Activated CD4-positive, alpha-beta memory T cell treated with anti-CD3 and anti-CD28 coated beads for 36 hours (primary cell): ENCODE data around the gene PTPA. TPM values are rescaled to one million over a fixed set of nuclear protein-coding genes. Genes with fewer than 3 reads are reported as not detected.
"Not testable (repeated sequence)": the region's sequence is repeated elsewhere in the genome, so short reads cannot be mapped to it uniquely, and the experiment has no call there.

Experiments used
- CTCF ChIA-PET: fragments of 350-600 bp; sonication (Branson Sonifier 250); formaldehyde crosslinking; loops from one replicate; lab custom pipeline; 2021; ENCODE audit warnings: antibody characterized with exemption, inconsistent platforms; lab: Charles Lee
- POLR2A ChIA-PET: fragments of 350-600 bp; sonication (Branson Sonifier 250); formaldehyde crosslinking; loops from one replicate; lab custom pipeline; 2021; ENCODE audit warnings: antibody characterized with exemption; lab: Charles Lee
- DNase-seq: peaks from one replicate; pipeline ENCODE4 v3.0.0-alpha.2; 2020
- H3K27ac Mint-ChIP-seq: one replicate; pipeline ENCODE4 v1.8.0; 2021; ENCODE audit warnings: mixed read lengths
- H3K27me3 Mint-ChIP-seq: one replicate; pipeline ENCODE4 v1.8.0; 2021; ENCODE audit warnings: mixed read lengths
- H3K36me3 Mint-ChIP-seq: one replicate; pipeline ENCODE4 v1.8.0; 2021; ENCODE audit warnings: mixed read lengths
- H3K4me1 Mint-ChIP-seq: one replicate; pipeline ENCODE4 v1.8.0; 2021; ENCODE audit warnings: low read depth, mixed read lengths
- H3K4me3 Mint-ChIP-seq: one replicate; pipeline ENCODE4 v1.8.0; 2021; ENCODE audit warnings: mild to moderate bottlenecking, mixed read lengths
- H3K9me3 Mint-ChIP-seq: one replicate; pipeline ENCODE4 v1.8.0; 2021; ENCODE audit warnings: mixed read lengths
- intact Hi-C: fragments of 100-400 bp; cut with micrococcal nuclease; formaldehyde crosslinking; loops from one replicate; pipeline ENCODE4 v1.15.1; 2023
- total RNA-seq, 2 experiments: library from RNA; stranded (reverse); gene quantifications; one replicate each; pipeline ENCODE4 v1.2.3, GENCODE V29; 2021

The PTPA gene
- total RNA-seq, 2 experiments from 2014 or later: 74.6 to 76.3 TPM

DNA sequence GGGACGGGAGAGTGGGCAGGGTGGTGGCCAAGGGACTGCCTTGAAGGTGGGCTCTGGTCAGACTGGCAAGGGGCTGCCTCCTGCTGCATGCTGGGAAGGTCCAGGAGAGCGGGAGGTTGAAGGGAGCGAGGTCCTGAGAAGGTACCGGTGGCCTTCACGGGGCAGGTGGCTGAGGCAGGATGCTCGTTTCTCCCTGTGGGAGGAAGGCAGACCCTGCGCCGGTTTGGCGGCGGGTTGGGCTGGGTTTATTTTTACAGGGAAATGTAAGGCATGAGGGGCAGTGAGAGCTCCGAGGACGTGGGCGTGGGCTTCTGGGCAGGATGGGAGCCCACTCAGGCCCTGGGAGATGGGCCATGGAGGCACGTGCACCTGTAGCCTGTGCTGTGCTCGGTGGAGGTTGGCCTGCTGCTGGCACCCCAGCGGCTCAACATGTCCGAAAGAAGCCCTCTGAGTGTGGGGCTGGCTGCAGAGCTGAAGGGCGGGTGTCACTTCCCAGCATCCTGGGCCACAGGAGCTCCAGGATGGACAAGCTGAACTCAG lies 39.5 kb downstream of the PTPA start:
- H3K4me1 Mint-ChIP-seq: no peaks in the 10 kb centered on the region
- CTCF ChIA-PET: interaction anchor here (1.5 to 5.2 kb wide), 2 partner anchors 8 to 19 kb away, joined by 6 to 25 read pairs; no protein-coding TSS in a partner anchor
- no peaks in the 10 kb centered on the region for H3K27me3 Mint-ChIP-seq
- no peak overlapping the region for H3K27ac Mint-ChIP-seq
- DNase-seq: no peak
- POLR2A ChIA-PET: no interaction called here
- H3K9me3 Mint-ChIP-seq: no peaks in the 10 kb centered on the region
- H3K4me3 Mint-ChIP-seq: no peak overlapping the region
- no peaks in the 10 kb centered on the region for H3K36me3 Mint-ChIP-seq
- intact Hi-C loops: no loop called here

DNA sequence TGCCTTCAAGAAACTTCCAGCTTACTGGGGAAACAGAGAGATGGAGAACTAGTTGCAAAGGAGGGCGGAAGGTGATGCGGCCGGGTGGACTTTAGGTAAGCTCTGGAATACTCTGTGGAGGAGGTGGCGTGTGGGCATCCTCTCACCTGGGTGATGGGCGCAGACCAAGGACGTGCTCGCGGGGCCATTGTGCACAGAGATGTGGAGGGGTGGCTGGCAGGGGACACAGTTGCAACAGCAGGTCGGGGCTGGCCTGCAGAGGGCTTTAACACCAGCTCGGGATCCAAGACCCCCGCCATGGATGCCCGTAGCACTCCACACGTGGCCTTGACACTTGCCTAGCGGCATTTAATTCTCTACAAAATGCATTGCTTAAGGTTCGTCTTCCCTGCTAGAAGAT lies 40.3 kb downstream of the PTPA start:
- no peaks in the 10 kb centered on the region for H3K27me3 Mint-ChIP-seq
- no peak for DNase-seq
- ChIA-PET POLR2A (interaction anchor here (1.7 kb wide), 1 partner anchor 12 kb away, joined by 6 read pairs; no protein-coding TSS in a partner anchor), CTCF (interaction anchor here (2.5 to 5.2 kb wide), 2 partner anchors 8 to 12 kb away, joined by 11 to 25 read pairs; no protein-coding TSS in a partner anchor)
- no peaks in the 10 kb centered on the region for H3K4me1 Mint-ChIP-seq
- intact Hi-C loops: no loop called here
- H3K4me3 Mint-ChIP-seq: no peak overlapping the region
- no peaks in the 10 kb centered on the region for H3K9me3 Mint-ChIP-seq
- H3K27ac Mint-ChIP-seq: no peak overlapping the region
- H3K36me3 Mint-ChIP-seq: no peaks in the 10 kb centered on the region

DNA sequence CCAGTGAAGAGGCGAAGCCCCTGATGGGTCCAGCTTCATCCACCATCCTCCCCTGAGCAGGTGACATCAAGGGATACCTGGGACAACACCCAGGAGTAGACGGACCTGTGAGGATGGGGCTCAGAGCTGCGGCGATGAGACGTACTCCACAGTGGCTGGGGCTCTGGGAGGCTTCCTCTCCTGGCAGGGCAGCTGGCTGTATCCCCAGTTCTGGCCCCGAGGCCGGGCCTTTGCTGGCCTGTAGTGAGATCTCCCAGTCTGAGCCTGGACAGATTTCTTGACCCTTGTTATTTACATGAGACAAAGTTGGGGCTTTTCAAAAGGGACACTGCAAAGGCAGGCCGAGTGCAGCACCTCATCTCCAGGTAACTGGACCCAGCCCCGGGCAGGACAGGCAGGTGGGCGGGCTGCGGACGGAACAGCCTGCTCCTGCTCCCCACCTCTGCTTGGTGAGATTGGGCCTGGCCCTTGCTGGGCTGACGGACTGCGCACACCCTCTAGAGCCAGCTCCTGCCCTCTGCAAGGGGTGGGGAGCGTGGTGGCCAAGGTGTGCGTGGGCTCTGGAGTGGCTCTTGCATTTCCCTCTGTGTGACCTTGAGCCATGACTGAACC lies 43.8 kb downstream of the PTPA start:
- intact Hi-C loops: no loop called here
- no peaks in the 10 kb centered on the region for H3K36me3 Mint-ChIP-seq
- no peaks in the 10 kb centered on the region for H3K27me3 Mint-ChIP-seq
- H3K9me3 Mint-ChIP-seq: no peaks in the 10 kb centered on the region
- no peak for DNase-seq
- H3K27ac Mint-ChIP-seq: no peak overlapping the region
- H3K4me3 Mint-ChIP-seq: no peak overlapping the region
- ChIA-PET POLR2A (no interaction called here), CTCF (interaction anchor here (5.2 kb wide), 1 partner anchor 12 kb away, joined by 25 read pairs; no protein-coding TSS in a partner anchor)
- no peaks in the 10 kb centered on the region for H3K4me1 Mint-ChIP-seq

DNA sequence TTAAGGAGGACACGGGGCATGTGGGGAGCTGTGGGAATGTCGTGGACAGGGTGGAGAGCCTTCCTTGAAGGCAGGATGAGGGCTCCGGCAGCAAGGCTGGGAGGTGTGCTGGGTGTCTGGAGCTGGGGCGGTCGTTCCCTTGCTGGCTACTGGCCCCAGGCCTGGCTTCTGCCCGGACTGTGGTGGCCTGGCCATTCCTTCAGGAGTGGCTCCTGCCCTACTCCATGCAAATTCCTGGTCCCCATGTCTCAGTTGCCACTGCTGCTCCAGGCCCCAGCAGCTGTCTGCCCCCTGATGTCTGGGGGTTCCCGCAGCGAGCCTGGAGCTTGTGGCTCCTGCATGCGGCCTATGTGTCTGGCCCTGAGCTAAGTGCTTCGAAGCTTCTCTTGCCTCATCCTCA lies 44.9 kb downstream of the PTPA start:
- CTCF ChIA-PET: interaction anchor here (2.0 kb wide), 1 partner anchor 13 kb away, joined by 8 read pairs; no protein-coding TSS in a partner anchor
- H3K27ac Mint-ChIP-seq: no peak overlapping the region
- no peaks in the 10 kb centered on the region for H3K9me3 Mint-ChIP-seq
- H3K4me3 Mint-ChIP-seq: no peak overlapping the region
- H3K36me3 Mint-ChIP-seq: no peaks in the 10 kb centered on the region
- POLR2A ChIA-PET: no interaction called here
- no peak for DNase-seq
- no peaks in the 10 kb centered on the region for H3K4me1 Mint-ChIP-seq
- intact Hi-C loops: no loop called here
- no peaks in the 10 kb centered on the region for H3K27me3 Mint-ChIP-seq

DNA sequence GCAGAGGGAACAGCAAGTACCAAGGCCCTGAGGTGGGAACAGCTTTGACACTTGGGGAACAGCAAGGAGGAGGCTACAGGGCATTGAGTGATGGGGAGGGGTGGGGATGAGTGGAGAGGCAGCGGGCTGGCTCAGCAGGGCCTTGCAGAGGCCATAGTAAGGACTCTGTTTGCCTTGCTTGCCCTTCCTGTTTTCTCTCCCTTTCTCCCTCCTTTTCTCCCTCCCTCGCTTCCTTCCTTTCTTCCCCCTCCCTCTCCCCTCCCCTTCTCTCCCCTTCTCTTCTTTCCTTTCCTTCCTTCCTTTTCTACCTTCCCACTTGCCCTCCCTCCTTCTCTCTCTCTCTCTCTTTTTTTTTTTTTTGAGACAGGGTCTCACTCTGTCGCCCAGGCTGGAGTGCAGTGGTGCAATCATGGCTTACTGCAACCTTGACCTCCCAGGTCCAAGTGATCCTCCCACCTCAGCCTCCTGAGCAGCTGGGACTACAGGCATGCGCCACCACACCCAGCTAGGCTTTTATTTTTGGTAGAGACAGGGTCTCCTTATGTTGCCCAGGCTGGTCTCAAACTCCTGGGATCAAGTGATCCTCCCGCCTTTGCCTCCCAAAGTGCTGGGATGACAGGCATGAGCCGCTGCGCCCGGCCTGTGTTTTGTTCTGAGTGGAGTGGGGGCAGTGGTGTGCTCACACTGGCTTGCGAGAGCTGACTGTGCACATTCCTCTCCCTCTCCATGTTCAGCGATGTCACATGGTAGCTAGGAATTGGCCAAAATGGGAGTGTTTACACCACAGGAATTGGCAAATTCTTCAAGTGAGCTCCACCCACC lies 49.7 kb downstream of the PTPA start:
- Mint-ChIP-seq H3K27ac (no peak overlapping the region), H3K4me3 (no peak overlapping the region), H3K9me3 (no peaks in the 10 kb centered on the region), H3K36me3 (no peaks in the 10 kb centered on the region), H3K4me1 (no peaks in the 10 kb centered on the region), H3K27me3 (no peaks in the 10 kb centered on the region)
- DNase-seq: no peak
- CTCF ChIA-PET: interaction anchor here (1.3 to 2.0 kb wide), 4 partner anchors 11 to 23 kb away, joined by 3 to 10 read pairs (median 4); no protein-coding TSS in a partner anchor
- intact Hi-C loops: no loop called here
- POLR2A ChIA-PET: no interaction called here

DNA sequence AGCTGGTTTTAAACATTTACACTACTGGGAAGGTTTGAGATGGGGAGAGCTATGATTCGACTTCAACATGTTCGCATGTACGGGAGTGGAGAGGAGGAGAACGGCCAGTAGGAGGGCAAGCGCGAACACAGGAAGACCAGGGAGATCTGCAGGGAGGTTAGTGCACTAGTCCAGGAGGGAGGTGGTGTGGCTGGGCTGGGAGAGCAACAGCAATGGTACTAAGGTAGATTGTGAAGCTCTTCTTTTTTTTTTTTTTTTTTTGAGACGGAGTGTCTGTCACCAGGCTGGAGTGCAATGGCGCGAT lies 50.3 kb downstream of the PTPA start:
- Mint-ChIP-seq H3K27me3 (no peaks in the 10 kb centered on the region), H3K27ac (no peak overlapping the region), H3K9me3 (no peaks in the 10 kb centered on the region), H3K4me3 (no peak overlapping the region), H3K36me3 (no peaks in the 10 kb centered on the region), H3K4me1 (no peaks in the 10 kb centered on the region)
- intact Hi-C loops: no loop called here
- no peak for DNase-seq
- ChIA-PET CTCF (interaction anchor here (1.3 to 2.0 kb wide), 3 partner anchors 11 to 23 kb away, joined by 3 to 10 read pairs (median 3); no protein-coding TSS in a partner anchor), POLR2A (no interaction called here)

DNA sequence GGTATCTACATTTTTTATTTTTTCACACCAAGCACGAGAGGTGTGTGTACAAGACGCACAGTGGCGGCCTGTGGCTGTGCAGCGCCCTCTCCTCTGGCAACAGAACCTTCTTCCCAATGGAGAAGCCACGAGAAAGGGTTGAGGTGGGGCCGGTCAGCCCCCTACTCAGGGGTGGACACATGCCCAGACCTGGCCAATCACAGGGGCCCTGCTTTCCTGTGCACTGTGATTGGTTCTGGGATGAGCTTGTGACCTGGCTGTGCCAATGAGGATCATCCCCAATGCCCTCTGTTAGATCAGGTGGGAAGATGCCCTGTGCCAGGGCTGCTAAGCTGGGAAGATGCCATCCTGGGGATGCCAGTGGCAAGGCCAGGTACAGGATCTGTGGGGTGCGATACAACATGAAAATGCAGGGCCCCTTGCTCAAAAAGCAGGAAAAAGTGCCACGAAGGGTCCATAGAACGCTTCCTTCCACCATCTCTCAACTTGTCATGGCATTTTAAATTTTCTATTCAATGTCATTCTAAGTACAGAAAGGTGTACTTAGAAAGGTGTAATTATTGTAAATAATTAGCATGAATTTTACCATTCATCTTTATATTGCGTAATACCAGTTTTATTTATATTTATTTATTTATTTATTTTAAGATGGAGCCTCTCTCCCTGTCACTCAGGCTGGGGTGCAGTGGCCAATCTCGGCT lies 51.4 kb downstream of the PTPA start:
- POLR2A ChIA-PET: no interaction called here

DNA sequence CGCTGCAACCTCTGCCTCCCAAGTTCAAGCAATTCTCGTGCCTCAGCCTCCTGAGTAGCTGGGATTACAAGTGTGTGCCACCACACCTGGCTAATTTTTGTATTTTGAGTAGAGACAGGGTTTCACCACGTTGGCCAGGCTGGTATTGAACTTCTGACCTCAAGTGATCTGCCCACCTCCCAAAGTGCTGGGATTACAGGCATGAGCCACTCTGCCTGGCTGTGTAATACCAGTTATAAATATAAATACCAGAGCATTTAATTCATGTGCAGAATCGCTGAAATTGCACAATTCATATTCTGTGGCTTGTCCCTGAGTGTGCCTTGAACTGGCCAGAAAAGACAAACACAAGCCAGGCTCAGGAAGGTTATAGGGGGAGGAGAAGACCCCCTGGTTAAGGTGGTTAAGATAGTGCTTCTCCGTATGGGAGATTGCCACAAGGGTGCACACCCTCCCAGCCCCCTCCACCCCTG lies 52.0 kb downstream of the PTPA start:
- H3K4me3 Mint-ChIP-seq, H3K9me3 Mint-ChIP-seq, intact Hi-C loops, H3K36me3 Mint-ChIP-seq, H3K27ac Mint-ChIP-seq, H3K27me3 Mint-ChIP-seq, POLR2A ChIA-PET, DNase-seq: not testable (repeated sequence)
- CTCF ChIA-PET: interaction anchor here (0.9 to 5.8 kb wide), 3 partner anchors 20 to 31 kb away, joined by 3 to 32 read pairs (median 5); no protein-coding TSS in a partner anchor
- H3K4me1 Mint-ChIP-seq: peaks cover 13% of the 10 kb centered on the region

More for the DNA sequence above, 51.4 kb downstream of the PTPA start:
- H3K27me3 Mint-ChIP-seq: no peaks in the 10 kb centered on the region
- H3K36me3 Mint-ChIP-seq: no peaks in the 10 kb centered on the region
- CTCF ChIA-PET: interaction anchor here (0.6 to 0.9 kb wide), 2 partner anchors 9 to 20 kb away, joined by 3 to 5 read pairs; no protein-coding TSS in a partner anchor
- no peak overlapping the region for H3K27ac Mint-ChIP-seq
- H3K4me1 Mint-ChIP-seq: peaks cover 9% of the 10 kb centered on the region
- intact Hi-C loops: no loop called here
- no peaks in the 10 kb centered on the region for H3K9me3 Mint-ChIP-seq
- H3K4me3 Mint-ChIP-seq: no peak overlapping the region
- DNase-seq: no peak

DNA sequence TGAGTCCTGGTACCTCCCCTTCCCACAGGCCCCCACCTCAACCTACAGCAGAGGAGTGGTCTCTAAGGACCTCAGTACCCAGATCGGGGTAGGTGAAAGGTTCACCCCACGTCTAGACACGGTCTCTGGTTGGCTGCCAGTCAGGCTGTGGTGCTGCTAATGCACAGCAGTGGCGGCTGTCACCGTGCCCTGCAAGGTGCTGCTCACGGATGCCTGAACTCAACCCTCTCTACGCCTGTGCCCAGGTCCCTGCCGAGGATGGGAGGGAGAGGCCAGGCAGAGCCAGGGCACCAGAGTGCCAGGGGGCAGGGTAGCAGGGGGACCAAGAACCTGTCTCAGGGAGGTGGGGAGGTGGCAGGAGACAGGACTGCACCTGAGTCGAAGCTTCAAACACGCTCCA lies 52.5 kb downstream of the PTPA start:
- POLR2A ChIA-PET: no interaction called here
- CTCF ChIA-PET: interaction anchor here (1.2 to 5.8 kb wide), 3 partner anchors 12 to 32 kb away, joined by 5 to 32 read pairs (median 6); no protein-coding TSS in a partner anchor
- no peak for DNase-seq
- H3K4me1 Mint-ChIP-seq: peaks cover 13% of the 10 kb centered on the region
- no peak overlapping the region for H3K4me3 Mint-ChIP-seq
- no peak overlapping the region for H3K27ac Mint-ChIP-seq
- H3K27me3 Mint-ChIP-seq: no peaks in the 10 kb centered on the region
- H3K36me3 Mint-ChIP-seq: no peaks in the 10 kb centered on the region
- H3K9me3 Mint-ChIP-seq: no peaks in the 10 kb centered on the region
- intact Hi-C loops: no loop called here

DNA sequence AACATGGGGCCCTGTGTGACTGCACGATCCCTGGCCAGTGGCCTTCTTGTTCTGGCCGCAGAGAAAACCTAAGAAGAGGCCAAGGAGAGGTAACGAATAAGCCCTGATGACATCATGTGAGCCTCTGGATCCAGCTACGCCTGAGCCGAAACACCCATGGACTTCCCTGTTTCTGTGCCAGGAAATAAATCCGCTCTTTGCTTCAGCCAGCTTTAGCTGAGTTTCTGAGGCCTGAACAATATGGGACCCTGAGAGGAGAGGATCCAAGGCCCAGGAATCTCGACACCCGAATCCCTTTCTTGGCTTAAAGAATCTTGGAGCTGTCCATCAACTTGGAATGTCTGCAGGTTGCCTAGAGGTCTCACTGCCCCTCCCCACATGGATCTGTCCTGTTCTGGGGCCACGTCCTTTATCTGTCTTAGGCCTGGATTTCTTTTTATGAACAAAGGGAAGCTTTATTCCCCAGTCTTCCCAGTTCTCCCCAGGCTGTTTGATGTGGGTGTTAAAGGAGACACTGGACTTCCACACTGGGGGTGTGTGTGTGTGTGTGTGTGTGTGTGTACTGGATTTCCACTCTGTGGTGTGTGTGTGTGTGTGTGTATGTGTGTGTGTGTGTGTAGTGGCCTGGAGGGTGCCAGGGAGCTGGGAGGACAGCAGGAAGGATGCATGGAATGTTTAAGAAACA lies 53.2 kb downstream of the PTPA start:
- Mint-ChIP-seq H3K36me3 (no peaks in the 10 kb centered on the region), H3K4me1 (peaks cover 13% of the 10 kb centered on the region), H3K27me3 (no peaks in the 10 kb centered on the region), H3K9me3 (no peaks in the 10 kb centered on the region), H3K27ac (no peak overlapping the region), H3K4me3 (no peak overlapping the region)
- intact Hi-C loops: no loop called here
- no peak for DNase-seq
- ChIA-PET CTCF (interaction anchor here (1.2 to 5.8 kb wide), 3 partner anchors 11 to 32 kb away, joined by 5 to 32 read pairs (median 6); no protein-coding TSS in a partner anchor), POLR2A (no interaction called here)

DNA sequence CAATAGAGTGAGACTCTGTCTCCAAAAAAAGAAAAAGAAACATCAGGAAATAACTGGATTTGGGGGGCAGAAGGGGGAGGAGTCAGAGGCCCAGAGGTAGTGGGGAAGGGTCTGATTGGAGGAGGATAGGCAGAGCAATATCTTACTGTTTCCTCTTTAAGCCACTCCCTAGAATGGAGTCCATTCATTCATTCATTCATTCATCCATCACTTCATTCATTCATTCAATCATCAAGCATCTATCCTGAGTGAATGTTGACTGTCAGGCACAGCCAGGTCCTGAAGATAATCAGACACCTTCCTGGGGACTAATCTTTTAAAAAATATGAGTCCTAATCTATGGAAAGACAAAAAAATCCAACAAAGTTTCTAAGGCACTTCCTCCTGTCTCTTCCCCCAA lies 54.0 kb downstream of the PTPA start:
- no peaks in the 10 kb centered on the region for H3K27me3 Mint-ChIP-seq
- H3K27ac Mint-ChIP-seq: no peak overlapping the region
- H3K4me1 Mint-ChIP-seq: peaks cover 17% of the 10 kb centered on the region
- POLR2A ChIA-PET: no interaction called here
- CTCF ChIA-PET: interaction anchor here (1.2 to 5.8 kb wide), 3 partner anchors 10 to 33 kb away, joined by 5 to 32 read pairs (median 6); no protein-coding TSS in a partner anchor
- H3K9me3 Mint-ChIP-seq: no peaks in the 10 kb centered on the region
- DNase-seq: no peak
- intact Hi-C loops: no loop called here
- no peak overlapping the region for H3K4me3 Mint-ChIP-seq
- no peaks in the 10 kb centered on the region for H3K36me3 Mint-ChIP-seq
